Heart left ventricle (tissue), 13 donors: Measurements from ENCODE around the gene PCDH15.

Experiments
- CTCF ChIP-seq, 12 donors: fragments of 200-600 bp; sonication (generic) in 4 of 12; IDR thresholded peaks; one replicate each; pipeline versions ENCODE4 v1.5.0 to v1.8.0; 2018 to 2022; ENCODE audit warnings: antibody characterized with exemption in 12 of 12, mild to moderate bottlenecking in 5 of 12
- POLR2A ChIP-seq, 2 donors: fragments of 450-650 bp; IDR thresholded peaks; one replicate each; pipeline ENCODE4 v1.6.1; 2017; ENCODE audit warnings: antibody characterized with exemption in 2 of 2, mild to moderate bottlenecking in 2 of 2, moderate library complexity in 2 of 2
- donor health status: ischemic (EF 13 %, LVEDD 7.1; RV severe dilation, severe dysfunction).
- donor health status: DM: no; HTN: yes; CAD: no.
- donor health status: DM: no; HTN: no; CAD: no.
- donor health status: ischemic (EF 25% LVEDD 6.9; RV normal size, moderate dysfunction).
- donor health status: ischemic (EF 25% LVEDD 5.7; RV mildly dilated, moderate dysfunction).
- donor health status: ischemic (EF 35%, LVEDD 5.7; RV mildly dilated, moderate dysfunction).
- donor health status: nonischemic (EF 11% LVEDD 7.7; RV severe dilation, severe dysfunction).
- donor health status: DM: yes; HTN: yes; CAD: no.
- donor health status: PGD.
- donor health status: ischemic (EF 29% LVEDD 5.4; RV normal size, mild dysfunction).
- donor health status: nonischemic (EF 23%, LVEDD 6.1; RV moderate dilation, normal function).

GRCh38 chr10:54530299-54530698, 270.7 kb downstream of the PCDH15 start:
- TF ChIP-seq POLR2A (IDR thresholded peaks at IDR 0.05) (no peak), CTCF (IDR thresholded peaks at IDR 0.05) (no peak)
